GM19452 (cell line): ENCODE data around the gene NEDD4L.

Source experiments
- ATAC-seq: cut with Tn5 transposase; IDR thresholded peaks from one replicate; pipeline ENCODE4 v1.9.1; 2021; ENCODE audit not compliant: unreplicated experiment

The NEDD4L gene

DNA sequence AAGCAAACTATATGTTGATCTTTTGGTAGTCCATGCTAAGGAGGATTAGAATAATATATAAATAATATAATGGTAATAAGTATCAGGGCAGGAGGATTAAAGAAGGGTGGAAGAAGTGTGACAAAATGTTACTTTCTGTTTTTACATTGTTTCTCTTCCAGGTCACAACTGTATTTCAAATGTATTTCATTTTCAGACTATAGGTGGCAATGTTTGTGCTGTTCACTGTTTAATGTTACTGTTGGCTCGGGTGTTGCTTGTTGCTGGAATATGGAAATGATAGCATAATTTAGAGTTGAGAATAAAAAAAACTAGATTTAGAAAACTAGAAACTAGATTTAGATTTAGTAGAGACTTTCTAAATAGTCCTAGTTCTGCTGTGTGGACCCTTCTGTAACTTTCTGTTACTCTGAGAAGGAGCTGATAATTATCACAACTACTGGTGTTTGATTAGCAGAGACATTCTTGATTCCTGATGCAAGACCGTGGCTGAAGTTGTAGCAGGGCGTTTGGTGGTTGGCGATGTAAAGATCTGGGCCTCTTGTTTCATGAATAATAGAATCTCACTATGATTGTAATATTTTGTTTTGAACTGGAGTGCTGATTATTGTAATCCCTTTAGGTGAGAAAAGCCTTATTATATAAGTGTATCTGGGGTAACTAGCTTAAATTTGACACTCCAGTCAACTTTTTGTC is 7.9 kb downstream of the NEDD4L start:
- no peak for ATAC-seq

DNA sequence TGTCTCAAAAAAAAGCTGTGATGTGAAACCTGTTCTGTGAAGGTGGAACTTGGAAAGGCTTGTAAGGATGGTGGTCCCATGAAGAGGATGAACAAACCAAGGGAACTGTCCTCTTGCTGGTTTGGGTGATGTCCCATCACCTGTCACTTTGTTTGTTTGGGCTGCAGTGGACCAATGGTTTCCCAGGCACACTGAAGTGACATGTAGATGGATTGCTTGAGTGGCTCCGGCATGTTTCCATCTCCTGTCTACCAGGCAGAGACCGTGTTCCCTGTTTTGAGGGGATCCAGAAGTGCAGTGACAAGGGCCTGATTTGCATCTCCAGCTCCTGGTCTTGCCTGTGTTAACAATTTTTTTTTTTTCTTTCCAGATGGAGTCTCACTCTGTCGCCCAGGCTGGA is 8.9 kb downstream of the NEDD4L start:
- no peak for ATAC-seq

DNA sequence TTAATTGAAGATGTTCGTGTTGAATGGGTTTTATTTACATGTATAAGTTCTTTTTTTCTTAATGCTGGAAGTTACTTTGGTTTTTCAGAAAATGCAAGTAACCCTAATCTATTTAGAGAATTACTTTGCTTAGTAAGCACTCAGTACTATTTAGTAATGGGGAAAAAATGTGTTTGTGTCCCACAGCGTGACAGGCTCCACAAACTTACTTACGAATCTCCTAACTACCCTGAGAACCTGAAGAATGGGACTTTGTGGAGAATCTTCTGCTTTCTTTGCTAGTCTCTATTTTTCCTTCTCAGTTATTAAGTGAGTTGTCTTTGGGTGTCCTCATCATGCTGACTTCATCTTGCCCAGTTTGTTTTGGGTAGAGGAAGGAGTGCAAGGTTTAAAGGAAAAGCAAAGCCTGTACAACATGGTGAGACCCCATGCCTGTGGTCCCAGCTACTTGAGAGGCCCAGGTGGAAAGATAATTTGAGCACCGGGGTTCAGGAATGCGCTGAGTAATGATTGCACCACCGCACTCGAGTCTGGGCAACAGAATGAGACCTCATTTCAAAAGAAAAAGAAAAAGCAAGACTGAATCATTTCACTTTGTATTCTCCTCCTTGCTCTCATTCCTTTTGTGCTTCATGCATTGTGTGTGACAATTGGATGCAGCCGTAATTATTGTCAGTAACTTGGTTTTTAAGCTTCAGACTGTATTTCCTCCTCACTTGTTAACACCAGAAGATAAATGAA is 10.2 kb downstream of the NEDD4L start:
- no peak for ATAC-seq

DNA sequence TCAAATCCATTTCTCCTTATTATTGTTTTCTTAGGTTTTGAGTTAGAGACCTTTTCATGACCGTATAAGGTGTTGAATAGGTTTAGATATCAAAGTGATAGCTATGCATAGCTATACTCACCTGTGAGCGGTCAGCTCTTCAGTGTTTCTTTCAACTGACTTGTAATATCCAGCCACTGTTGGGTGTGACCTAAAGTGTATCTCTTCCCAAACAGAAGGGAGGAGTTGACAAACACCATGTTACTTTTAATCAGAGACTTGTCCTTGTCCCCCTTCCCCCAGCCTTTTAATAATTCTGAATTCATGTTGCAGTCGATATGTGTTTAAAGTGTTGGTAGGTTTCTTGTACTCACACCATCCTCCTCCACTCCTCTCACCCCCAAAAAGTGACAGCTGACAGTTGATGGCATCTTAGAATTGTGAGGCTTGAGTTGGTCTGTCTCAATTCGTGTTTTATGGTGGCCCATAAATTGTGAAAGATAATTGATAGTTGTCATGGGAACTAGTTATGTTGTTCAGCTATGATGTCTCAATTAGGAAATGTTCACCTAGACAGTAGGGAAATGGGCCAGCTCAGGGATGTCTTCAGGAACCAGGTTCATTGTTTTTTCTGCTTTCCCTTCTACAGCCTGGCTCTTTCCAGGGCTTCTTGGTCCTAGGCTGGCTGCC is 12.0 kb downstream of the NEDD4L start:
- ATAC-seq = no peak

DNA sequence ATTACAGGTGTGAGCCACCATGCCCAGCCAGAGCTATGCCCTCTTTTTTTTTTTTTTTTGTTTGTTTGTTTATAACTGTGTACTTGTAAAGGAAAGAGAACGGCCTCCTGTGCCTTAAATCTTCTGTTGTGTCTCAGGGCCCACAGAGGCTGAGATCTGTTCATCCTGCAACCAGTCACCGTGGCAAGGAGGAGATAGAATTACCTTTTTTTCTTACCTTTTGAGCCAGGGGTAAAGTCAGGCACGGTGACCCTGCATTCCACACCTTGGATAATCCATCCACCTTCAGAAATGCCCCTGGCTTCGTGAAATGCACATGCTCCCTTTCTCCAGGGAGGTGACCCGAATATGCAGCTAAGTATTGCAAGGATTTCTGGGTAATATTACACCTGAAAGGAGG is 12.8 kb downstream of the NEDD4L start:
- no peak for ATAC-seq

DNA sequence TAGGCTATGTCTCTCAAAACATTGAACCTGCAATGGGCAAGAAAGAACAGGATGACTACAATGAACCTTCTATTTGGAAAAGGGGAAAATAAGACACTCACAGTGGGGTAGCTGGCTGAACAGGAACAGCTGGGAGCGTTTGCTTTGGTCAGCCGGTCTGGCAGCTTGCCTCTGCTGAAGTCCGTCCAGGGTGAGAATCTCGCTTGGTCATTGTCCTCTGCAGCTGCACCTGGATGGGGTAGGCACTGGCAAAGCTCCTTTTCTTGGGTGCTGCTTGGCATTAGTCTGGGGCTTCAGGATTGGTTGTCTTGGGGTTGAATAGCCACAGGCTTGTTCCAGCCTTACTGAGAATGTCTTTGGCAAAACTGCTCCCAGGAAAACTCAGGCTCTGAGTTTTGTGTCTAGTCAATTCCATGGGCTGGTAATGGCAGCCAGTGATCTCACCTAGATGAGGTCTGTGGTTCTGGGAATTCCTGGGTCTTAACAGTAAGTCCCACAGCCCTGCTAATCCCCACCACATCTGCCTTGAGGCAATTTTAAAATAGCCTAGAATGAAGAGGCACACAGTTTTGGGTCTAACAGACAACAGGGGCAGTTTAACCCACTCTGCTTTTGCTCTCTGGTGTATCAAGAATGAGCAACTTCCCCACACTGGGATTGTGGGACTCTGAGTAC is 13.4 kb downstream of the NEDD4L start:
- ATAC-seq = no peak

- no peak for ATAC-seq
Measured at GRCh38 chr18:58058720-58059119, 14.7 kb downstream of the NEDD4L start.

DNA sequence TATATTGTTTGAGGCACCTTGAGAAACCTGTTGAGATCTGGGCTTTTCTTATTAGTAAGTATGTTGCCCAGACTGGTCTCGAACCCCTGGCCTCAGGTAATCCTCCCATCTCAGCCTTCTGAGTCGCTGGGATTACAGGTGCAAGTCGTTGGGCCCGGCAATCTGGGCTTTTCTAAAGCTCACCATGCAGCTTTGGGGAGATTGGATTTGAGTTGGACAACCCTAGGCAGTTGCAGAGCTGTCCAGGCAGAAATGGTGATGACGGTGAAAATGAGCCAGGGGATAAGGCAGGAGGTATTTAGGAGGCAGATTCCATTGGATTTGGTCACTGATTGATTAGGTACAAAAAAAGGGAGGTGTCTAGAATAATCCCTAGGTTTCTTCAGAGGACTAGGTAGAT is 16.2 kb downstream of the NEDD4L start:
- no peak for ATAC-seq

DNA sequence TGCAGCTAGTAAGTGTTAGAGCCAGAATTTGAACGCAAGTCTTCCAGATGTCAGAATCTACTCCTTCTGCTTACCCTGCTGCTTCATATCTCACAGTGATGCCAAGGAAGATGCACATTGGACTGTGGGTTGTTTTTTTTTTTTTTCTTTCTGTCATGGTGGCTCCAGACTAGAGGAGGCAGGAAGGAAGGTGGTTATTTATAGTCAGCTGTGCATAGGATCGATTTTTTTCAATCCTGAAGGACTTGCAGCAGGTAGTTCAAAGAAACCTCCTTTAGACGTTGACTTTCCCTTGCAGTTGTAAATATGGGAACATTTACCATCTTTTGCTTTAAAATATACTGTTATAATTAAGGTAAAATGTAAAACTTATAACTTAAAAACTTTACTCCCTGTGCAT is 17.3 kb downstream of the NEDD4L start:
- ATAC-seq = no peak

- no peak for ATAC-seq
Measured at GRCh38 chr18:58064406-58064998, 20.5 kb downstream of the NEDD4L start.

- no peak for ATAC-seq
Measured at GRCh38 chr18:58065956-58066355, 21.9 kb downstream of the NEDD4L start.

DNA sequence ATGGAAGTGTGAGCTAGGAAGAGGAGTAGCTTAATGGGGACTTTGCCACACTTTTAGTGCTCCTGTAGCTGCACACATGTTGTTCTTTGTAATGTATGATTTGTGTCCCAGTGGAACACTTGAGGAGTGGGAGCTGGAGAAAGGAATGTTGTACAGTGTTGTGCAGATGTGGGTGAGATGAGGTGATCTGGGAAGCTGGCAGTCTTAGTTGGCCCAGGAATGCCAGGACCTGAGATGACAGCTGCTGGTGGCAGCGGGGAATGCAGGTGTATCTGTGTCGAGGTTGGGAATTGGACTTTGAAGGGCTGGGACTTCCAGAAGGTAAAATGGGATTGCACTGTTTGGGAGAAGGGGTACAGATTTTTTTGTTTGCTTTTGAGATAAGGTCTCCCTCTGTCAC is 23.6 kb downstream of the NEDD4L start:
- no peak for ATAC-seq

DNA sequence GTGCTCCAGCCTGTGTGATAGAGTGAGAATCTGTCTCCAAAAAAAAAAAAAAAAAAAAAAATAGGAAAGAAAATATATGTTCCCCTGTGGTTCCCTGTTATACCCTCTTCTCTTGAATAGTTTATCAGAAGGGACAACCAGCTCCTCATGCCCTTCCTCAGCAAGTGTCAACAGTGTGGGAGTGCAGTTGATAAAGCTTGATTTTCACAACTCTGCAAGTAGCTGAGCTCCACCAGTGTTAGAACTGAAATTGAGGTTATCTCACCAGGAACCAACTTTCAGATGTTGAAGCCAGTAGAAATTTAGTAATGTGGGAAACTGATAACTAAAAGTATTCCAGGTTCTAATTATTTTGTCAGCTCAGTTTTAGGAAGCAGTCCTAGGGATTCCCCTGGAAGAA is 25.1 kb downstream of the NEDD4L start:
- ATAC-seq = no peak

DNA sequence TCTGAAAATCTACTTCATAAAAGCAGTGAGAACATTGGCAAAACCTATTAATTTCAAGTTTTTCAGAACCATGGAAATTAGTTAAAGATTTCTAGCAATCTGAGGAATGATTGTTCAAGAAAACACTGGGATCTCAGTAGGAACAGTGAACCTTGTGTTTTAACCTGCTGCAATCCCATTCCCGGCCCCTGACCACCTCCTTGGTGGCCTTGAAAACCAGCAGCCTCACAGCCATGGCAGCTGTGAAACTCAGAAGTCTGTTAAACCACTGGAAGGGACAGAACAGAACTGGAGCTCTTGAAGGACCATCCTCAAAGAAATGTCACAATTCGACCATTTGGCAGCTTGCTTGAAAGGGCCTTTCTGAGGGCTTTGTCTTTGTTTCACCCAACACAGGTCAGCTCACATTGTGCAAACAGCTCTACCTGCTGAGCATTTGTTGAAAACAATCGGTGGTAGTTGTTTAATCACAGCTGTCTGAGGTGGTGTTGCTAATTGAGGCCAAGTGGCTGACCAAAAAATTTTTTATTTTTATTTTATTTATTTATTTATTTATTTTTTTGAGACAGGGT is 25.8 kb downstream of the NEDD4L start:
- ATAC-seq = no peak

- no peak for ATAC-seq
Measured at GRCh38 chr18:58076052-58076451, 32.0 kb downstream of the NEDD4L start.

DNA sequence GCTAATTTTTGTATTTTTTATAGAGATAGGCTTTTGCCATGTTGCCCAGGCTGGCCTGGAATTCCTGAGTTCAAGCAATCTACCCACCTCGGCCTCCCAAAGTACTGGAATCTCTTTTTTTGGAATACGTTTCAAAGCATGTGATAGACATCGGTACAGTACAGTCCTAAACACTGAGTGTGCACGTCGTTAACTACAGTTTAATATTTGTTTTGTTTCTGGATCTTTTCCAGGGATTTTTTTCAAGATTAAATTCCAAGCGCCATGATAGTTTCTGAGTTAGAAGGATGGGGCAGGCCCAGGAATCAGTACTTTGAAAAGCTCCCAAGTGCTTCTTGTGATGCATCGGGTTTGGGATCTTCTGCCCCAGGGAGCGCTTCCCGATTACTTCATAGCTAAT is 33.3 kb downstream of the NEDD4L start:
- no peak for ATAC-seq

GRCh38 chr18:58078889-58079573 is 35.0 kb downstream of the NEDD4L start:
- no peak for ATAC-seq

DNA sequence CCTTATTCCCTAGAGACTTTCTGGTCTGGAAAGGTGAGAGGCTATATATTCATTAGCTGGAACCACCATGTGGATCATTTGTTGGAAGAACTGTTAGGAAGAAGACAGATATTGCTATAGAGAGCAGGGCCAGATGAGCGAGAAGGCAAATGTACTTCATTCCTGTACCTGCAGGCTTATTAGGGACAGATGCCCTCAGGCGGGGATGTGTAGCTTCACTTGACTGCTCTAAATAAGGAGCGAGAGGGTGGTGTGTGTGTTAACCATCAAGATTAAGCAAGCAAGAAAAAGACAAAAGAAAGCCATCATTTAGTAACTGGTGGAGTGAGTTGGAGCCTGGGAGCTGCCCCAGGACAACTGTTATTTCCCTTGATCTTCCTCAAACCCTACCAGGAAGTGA is 36.4 kb downstream of the NEDD4L start:
- no peak for ATAC-seq

GRCh38 chr18:58087928-58088690 is 44.1 kb downstream of the NEDD4L start:
- no peak for ATAC-seq

GRCh38 chr18:58088691-58089065 is 44.7 kb downstream of the NEDD4L start:
- no peak for ATAC-seq
